HG02852 (cell line): ENCODE measurements around the gene OR7D2.

Experiments
- ATAC-seq: cut with Tn5 transposase; IDR thresholded peaks from one replicate; pipeline ENCODE4 v1.9.1; 2021; ENCODE audit warnings: mild to moderate bottlenecking, moderate library complexity; ENCODE audit not compliant: unreplicated experiment

Gene OR7D2

GRCh38 chr19:9205501-9206113 is 26.8 kb downstream of the OR7D2 start:
- ATAC-seq, result no peak

GRCh38 chr19:9219489-9219888 is 40.7 kb downstream of the OR7D2 start, which contains the start of gene OR7D4:
TSS of gene OR7D4 (minus strand) at chr19:9219589. CDS start at chr19:9214837, 4,752 bp downstream.
- no peak for ATAC-seq
